NCI-H2029 treated with DMSO at 0.1 percent for 48 hours (cell line): ENCODE data around the gene USF3.
A peak's percentile ranks its signal among the peaks of the same experiment; 100 is the strongest.

Source experiments
- DNase-seq: peaks from one replicate; lab custom pipeline; 2025; lab: John Stamatoyannopoulos, UW

The USF3 gene

DNA sequence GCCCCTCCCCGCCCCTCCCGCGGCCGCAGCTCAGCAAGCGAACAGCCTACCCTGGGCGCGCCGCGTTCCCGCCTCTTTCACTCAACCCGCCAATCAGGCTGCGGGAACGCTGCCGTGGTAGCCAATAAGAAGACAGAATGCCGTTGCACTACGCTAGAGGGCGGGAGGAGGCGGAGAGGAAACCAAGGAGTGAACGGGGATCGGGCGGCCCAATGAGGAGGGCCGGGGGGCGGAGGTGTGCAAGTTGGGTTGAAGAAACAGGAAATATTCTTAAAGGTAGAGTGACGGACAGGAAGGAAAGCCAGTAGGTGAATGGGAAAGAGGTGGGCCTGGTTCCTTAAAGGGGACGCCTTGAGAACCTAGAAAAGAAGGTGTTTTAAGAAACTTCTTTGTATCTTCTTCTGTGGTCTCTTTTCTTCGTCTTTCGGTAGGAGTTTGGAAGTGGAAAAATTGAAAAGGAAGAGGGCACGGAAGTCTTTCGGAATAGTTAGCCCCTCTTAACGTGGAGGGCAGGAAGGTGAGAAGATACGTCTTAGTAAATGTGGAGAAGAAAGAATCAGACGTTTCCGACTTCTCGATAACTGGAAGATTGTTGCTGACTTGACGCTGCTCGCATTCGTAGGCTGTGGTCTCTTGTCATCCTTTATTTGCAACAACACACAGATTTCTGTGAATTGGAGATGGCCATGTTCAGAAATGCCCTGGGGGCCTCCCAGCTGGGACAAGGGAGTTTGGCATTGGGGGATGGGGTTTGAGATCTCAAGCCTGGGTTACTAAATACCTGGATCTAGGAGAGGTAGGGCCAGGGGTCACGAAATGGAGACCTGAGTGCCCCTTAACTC lies 437 bp upstream of the USF3 start:
- DNase-seq: peak; percentile 97

DNA sequence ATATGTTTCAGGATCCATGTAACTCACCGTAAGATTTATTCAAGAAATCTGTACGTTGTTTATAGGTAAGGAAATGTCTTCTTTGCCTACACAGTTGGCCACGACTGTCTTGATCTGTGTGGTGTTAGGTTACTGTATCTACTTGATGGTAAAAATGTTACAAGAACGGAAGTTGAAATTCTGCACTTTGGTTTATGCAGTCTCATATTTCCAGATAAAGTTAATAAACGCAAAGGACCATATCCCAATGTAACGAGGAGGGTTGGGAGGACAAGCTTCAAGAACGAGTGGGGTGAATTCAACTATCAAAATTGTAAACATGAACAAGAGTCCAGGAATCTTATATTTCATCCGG lies 1.0 kb downstream of the USF3 start:
- DNase-seq: no peak

GRCh38 chr3:113690482-113690881 lies 6.0 kb downstream of the USF3 start:
- no peak for DNase-seq

DNA sequence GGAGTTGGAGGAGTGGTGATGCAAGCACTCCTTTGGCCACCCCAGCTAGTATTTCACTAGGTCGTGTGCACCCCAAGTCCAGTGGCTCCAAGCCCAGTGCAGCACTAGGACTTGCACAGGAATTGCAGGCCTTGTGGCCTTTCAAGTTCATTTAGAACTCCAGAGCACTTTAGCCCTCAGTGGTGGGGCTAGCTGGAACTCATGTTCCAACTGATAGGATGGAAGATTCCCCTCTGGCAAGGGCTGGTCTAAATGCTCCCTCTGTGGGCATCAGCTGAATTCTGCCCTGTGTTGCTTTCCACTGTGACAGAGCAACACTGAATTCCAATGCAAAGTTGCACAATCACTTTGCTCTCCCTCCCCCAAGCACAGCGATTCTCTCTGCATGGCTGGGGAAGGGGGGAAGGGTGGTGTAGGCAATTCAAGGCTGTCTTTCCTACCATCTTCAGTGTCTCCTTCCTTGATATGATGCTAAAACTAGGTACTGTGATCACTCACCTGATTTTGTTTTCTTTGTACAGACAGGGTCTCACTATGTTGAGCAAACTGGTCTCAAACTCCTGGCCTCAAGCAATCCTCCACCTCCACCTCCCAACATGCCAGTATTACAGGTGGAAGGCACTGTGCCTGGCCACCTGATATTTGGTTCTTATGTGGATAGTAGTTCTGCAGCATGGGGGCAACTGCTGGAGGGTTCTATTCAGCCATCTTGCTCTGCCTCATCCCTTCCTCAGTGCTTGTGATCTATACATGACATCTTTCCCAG lies 10.3 kb downstream of the USF3 start:
- DNase-seq: no peak

- no peak for DNase-seq
These were observed 11.3 kb downstream of the USF3 start for GRCh38 chr3:113685124-113685523.

DNA sequence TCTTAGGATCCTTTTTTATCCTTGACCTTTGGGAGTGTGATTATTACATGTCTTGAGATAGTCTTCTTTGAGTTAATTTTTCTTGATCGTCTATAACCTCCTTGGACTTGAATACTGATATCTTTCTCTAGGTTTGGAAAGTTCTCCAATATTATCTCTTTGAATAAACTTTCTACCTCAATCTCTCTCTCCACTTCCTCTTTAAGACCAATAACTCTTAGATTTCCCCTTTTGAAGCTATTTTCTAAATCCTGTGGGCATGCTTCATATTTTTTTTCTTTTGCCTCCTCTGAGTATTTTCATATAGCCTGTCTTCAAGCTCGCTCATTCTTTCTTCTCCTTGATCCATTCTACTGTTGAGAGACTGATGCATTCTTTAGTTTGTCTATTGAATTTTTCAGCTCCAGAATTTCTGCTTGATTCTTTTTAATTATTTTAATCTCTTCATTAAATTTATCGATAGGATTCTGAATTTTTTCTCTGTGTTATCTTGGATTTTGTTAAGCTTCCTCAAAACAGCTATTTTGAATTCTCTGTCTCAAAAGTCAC lies 12.1 kb downstream of the USF3 start:
- no peak for DNase-seq

DNA sequence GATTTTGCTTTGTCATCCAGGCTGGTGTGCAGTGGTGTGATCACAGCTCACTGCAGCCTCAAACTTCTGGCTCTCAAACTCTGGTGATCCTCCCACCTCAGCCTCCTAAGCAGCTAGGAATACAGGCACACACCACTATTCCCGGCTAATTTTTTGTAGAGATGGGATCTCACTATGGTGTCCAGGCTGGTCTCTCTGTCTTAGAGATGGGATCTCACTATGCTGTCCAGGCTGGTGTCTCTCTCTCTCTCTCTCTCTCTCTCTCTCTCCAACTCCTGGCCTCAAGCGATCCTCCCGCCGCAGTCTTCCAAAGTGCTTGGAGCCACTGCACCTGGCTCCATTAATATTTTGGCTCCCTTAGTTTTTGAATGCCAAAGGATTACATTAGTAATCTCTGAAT lies 17.7 kb downstream of the USF3 start:
- no peak for DNase-seq

GRCh38 chr3:113677737-113678136 lies 18.7 kb downstream of the USF3 start:
- no peak for DNase-seq

DNA sequence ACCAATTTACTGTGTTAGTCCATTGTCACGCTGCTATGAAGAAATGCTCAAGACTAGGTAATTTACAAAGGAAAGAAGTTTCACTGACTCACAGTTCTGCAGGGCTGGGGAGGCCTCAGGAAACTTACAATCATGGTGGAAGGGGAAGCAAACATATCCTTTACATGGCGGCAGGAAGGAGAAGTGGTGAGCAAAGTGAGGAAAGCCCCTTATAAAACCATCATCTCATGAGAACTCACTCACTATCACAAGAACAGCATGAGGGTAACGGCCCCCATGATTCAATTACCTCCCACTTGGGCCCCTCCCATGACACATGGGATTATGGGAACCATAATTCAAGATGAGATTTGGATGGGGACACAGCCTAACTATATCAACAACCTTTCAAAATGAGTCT lies 20.2 kb downstream of the USF3 start:
- no peak for DNase-seq

- no peak for DNase-seq
These were observed 22.8 kb downstream of the USF3 start for GRCh38 chr3:113673593-113673992.

GRCh38 chr3:113668015-113668414 lies 28.4 kb downstream of the USF3 start:
- DNase-seq: no peak

DNA sequence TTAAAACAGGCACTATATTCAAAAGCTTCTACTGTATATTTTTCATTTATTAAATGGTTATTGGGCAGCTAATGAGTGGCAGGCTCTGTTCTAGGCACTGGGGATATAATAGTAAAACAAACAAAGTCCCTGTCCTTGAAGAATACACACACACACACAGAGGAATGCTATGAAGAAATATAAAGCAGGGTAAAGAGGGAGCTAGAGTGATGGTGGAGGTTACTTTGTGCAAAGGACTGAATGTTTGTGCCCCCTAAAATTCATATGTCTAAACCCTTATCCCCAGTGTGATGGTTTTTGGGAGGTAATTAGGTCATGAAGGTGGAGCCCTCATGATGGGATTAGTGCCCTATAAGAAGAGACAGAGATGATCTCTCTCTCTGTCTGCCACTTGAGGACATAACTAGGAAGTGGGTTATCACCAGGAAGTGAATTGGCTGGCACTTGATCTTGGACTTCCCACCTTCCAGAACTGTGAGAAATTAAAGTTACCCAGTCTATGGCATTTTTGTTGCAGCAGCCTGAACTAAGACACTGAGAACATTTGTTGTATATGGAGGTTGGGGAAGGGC lies 31.8 kb downstream of the USF3 start:
- no peak for DNase-seq

GRCh38 chr3:113663761-113664160 lies 32.7 kb downstream of the USF3 start:
- no peak for DNase-seq

- no peak for DNase-seq
These were observed 33.1 kb downstream of the USF3 start for GRCh38 chr3:113663324-113663750.

- no peak for DNase-seq
These were observed 33.6 kb downstream of the USF3 start for GRCh38 chr3:113662824-113663223.

- no peak for DNase-seq
These were observed 35.5 kb downstream of the USF3 start for GRCh38 chr3:113660896-113661295.

DNA sequence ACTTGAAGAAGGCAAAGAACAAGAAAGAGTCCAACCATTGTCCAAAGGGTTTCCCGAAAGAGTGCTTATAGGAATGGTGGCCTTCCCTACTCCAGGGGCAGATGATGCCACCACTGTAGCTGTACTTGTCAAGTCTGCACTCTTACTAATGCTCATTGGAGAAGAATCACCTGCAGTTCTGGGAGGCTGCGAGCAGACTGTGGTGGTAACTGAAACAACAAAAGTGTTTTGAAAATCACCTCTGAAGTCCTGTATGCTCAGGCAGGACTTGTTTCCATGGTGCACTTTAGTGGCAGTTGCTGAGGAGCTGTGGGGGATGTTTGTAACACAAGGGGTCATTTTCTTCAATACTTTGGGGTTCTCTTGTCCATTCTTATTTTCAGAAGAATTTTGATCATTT lies 36.0 kb downstream of the USF3 start:
- no peak for DNase-seq

DNA sequence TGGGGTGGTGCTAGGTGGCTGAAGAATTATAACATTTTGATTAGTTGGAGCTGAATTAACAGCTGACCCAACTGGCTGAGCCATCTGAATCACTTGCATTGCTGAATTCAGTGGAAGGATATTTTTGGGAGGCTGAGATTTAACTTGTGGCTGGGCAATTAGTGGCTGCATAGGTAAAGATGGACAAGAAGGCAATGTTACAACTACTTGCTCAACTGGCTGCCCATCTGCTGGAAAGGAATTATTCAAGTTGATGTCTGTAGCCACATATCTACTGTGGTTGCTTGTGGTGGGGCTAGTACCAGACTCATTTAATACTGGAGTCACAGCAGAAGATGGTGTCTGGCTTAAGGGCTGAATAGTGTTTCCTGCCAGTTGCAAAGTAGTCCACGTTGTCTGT lies 36.4 kb downstream of the USF3 start:
- no peak for DNase-seq

- DNase-seq: peak; percentile 64
These were observed 37.3 kb downstream of the USF3 start for GRCh38 chr3:113659101-113659541.

DNA sequence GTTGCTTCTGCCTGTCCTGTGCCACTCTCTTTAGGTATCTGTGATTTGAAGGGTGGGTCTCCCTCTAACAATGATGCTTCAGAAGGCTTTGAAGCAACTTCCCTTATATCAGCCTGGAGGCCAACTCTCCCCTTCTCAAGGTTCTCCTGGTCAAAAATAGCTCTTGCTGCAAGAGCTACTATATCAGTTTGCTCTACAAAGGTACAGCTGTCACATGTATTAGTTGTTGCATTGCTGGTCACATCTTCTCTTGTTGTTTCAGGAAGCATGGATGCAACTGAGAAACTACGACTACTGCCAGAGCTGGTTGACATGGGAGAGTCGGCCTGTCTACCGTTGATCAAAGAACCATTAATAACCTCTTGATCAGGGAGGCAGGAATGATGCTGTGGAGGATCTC lies 38.3 kb downstream of the USF3 start:
- no peak for DNase-seq

GRCh38 chr3:113654851-113655250 lies 41.6 kb downstream of the USF3 start:
- no peak for DNase-seq

DNA sequence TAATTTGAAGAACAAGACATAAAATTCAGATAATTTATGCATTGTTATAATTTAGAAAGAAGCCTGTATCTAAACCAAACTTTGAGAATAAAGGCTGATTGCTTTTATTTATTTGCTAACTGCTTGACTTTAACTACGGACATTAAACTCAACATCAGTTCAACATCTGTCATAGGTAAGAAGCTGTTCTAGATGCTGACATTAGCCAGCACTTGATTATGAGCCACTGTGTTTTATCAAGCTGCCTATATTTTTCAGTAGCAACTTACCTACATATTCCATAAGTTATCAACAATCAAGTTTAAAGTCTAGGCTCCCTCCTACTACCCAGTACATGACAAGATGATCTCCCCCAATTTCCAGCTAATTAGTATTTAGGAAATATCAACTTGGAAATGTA lies 42.1 kb downstream of the USF3 start:
- DNase-seq: no peak
